GM12865 (cell line): ENCODE results near the gene SLC46A3.
"Not testable (repeated sequence)": the region's sequence is repeated elsewhere in the genome, so short reads cannot be mapped to it uniquely, and the experiment has no call there.

ENCODE experiments used
- DNase-seq: peaks from one replicate; pipeline ENCODE4 v3.0.0; 2010; ENCODE audit warnings: low read depth
- H3K4me3 ChIP-seq: 2 replicates; pipeline ENCODE4 v1.5.1; 2011; ENCODE audit warnings: mild to moderate bottlenecking, low read depth, low read length, control low read depth
- CTCF ChIP-seq: IDR thresholded peaks from 2 replicates; pipeline ENCODE4 v1.5.1; 2011; ENCODE audit warnings: low read length, control low read depth, low read depth, inconsistent platforms; ENCODE audit not compliant: insufficient read depth; ENCODE audit errors: missing control alignments

Gene SLC46A3

DNA sequence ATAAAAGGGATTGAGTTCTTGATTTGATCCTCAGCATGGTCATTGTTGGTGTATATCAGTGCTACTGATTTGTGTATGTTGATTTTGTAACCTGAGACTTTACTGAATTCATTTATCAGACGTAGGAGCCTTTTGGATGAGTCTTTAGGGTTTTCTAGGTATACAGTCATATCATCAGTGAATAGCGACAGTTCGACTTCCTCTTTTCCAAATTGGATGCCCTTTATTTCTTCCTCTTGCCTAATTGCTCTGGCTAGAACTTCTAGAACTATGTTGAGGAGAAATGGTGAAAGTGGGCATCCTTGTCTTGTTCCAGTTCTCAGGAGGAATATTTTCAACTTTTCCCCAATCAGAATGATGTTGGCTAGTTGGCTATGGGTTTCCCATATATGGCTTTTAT lies 32.9 kb downstream of the SLC46A3 start:
- no peak for DNase-seq
- TF ChIP-seq CTCF = no peak
- no peak overlapping the region for H3K4me3 ChIP-seq

DNA sequence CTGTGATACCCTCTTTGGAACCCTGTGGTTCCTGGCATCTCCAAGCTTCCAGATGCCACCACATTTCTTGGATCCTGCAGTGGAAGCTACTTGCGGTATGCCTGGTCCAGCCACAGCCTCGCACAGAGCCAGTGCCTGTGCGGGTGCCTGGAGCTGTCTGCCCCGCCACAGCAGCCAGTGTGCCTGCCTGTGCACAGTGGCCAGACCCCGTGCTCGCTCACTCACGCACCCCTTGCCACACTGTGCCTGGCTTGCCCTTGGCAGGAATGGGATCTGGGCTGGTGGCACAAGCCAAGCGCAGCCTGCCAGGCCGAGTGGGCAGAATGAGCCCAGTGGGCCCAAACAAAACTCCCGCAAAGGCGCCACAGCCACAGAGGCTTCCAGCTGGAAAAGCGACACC lies 33.7 kb downstream of the SLC46A3 start:
- no peak for TF ChIP-seq CTCF
- H3K4me3 ChIP-seq = no peak overlapping the region
- DNase-seq = no peak

GRCh38 chr13:28684257-28684656 lies 34.5 kb downstream of the SLC46A3 start:
- no peak overlapping the region for H3K4me3 ChIP-seq
- no peak for DNase-seq
- no peak for TF ChIP-seq CTCF

DNA sequence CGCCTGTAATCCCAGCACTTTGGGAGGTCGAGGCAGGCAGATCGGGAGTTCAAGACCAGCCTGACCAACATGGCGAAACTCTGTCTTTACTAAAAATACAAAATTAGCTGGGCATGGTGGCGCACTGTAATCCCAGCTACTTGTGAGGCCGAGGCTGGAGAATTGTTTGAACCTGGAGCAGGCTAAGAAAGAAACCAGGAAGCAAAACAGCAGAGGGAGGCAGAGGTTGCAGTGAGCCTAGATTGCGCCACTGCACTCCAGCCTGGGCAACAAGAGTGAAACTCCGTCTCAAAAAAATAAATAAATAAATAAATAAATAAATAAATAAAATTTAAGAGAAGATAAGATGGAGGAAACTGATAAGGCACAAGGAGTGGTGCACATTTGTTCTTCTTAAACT lies 35.6 kb downstream of the SLC46A3 start:
- not testable (repeated sequence) for H3K4me3 ChIP-seq, DNase-seq

DNA sequence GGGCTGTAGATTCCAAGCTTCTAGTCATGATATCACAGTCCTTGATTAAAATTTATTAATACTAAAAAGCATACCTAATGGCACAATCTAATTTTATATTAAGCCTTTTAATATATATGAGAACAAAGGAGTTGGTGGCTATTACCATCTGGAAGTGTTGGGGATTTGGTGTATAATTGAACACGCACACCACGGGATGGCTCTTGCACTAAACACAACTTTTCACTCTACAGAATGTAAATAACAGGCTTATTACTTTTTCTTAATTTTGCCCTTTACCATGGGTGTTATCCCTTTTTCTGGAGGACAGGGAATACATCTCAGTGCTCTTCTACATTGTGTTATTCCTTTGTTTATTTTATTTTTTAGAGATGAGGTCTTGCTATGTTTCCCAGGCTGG lies 38.2 kb downstream of the SLC46A3 start:
- H3K4me3 ChIP-seq = no peak overlapping the region
- DNase-seq = no peak
- no peak for TF ChIP-seq CTCF

GRCh38 chr13:28679628-28680027 lies 39.1 kb downstream of the SLC46A3 start:
- H3K4me3 ChIP-seq = no peak overlapping the region
- no peak for DNase-seq
- TF ChIP-seq CTCF = no peak

DNA sequence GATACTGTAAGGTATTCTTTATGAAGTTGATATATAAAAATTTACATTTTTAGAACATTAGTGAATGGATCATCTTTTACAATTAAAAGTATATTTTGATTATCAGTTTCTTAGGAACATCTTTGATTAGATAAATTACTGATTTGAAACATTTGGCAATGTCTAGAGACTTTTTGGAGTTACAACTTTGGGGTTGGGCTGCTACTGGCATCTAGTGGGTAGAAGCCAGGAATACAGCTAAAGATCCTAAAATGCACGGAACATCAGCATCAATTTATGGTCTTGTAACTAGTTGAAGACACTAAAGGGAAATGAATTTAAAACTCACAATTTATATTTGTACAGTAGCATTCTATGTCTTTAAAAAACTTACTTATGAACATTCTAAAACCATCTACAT lies 40.0 kb downstream of the SLC46A3 start:
- no peak overlapping the region for H3K4me3 ChIP-seq
- TF ChIP-seq CTCF = peak; percentile 10
- DNase-seq = no peak
